IMR-90 (cell line): ENCODE data around the gene AFF2. TPM values are rescaled to one million over a fixed set of nuclear protein-coding genes. Genes with fewer than 3 reads are reported as not detected.

Source experiments
- ATAC-seq: fragments of 200-7000 bp; cut with Tn5 transposase; 2 replicates; pipeline ENCODE4 v1.9.1; 2020; ENCODE audit warnings: low read depth, mild to moderate bottlenecking, moderate library complexity
- BruUV-seq: library from RNA; stranded (reverse); fragments of 400-500 nt; replicated peaks from 2 replicates; lab custom pipeline; 2021; lab: Mats Ljungman, UMichigan
- CTCF ChIA-PET: fragments of 300-600 bp; formaldehyde crosslinking; extraction: SDS; loops from one replicate; lab custom pipeline; 2021; ENCODE audit warnings: antibody characterized with exemption; lab: Yijun Ruan, JAX
- POLR2A ChIA-PET: fragments of 300-600 bp; sonication (Branson Sonifier 250); formaldehyde crosslinking; loops from one replicate; lab custom pipeline; 2022; ENCODE audit warnings: antibody characterized with exemption; ENCODE audit not compliant: unreplicated experiment; lab: Charles Lee
- DNase-seq: peaks from one replicate; pipeline ENCODE4 v3.0.0; 2013
- H2AFZ ChIP-seq: replicated peaks from 2 replicates; pipeline ENCODE3; 2013; ENCODE audit warnings: low read length, mild to moderate bottlenecking; ENCODE audit not compliant: poor library complexity
- H2AK5ac ChIP-seq: 2 replicates; pipeline ENCODE4 v1.6.1; 2013; ENCODE audit warnings: low read depth, low read length, inconsistent platforms
- H2AK9ac ChIP-seq: replicated peaks from 2 replicates; pipeline ENCODE3; 2013; ENCODE audit warnings: mild to moderate bottlenecking, low read depth, low read length, moderate library complexity; ENCODE audit not compliant: poor library complexity
- H2BK120ac ChIP-seq: 2 replicates; pipeline ENCODE4 v1.6.1; 2013; ENCODE audit warnings: low read depth, low read length, inconsistent platforms
- H2BK15ac ChIP-seq: 3 replicates; pipeline ENCODE4 v1.6.1; 2013; ENCODE audit warnings: low read depth, low read length, inconsistent platforms
- H2BK20ac ChIP-seq: 2 replicates; pipeline ENCODE4 v1.6.1; 2013; ENCODE audit warnings: low read depth, mild to moderate bottlenecking, inconsistent platforms, low read length, moderate library complexity
- H2BK5ac ChIP-seq: 2 replicates; pipeline ENCODE4 v1.6.1; 2013; ENCODE audit warnings: mild to moderate bottlenecking, low read depth, low read length, inconsistent platforms; ENCODE audit not compliant: poor library complexity, severe bottlenecking
- H3K14ac ChIP-seq: replicated peaks from 2 replicates; pipeline ENCODE4 v1.6.1; 2013; ENCODE audit warnings: low read depth, low read length, inconsistent platforms
- H3K18ac ChIP-seq: 2 replicates; pipeline ENCODE4 v1.6.1; 2013; ENCODE audit warnings: low read depth, low read length, control low read depth
- H3K23ac ChIP-seq: 2 replicates; pipeline ENCODE4 v1.6.1; 2013; ENCODE audit warnings: low read depth, low read length, inconsistent platforms
- H3K27ac ChIP-seq: 2 replicates; pipeline ENCODE4 v1.5.1; 2013; ENCODE audit warnings: mild to moderate bottlenecking, control low read depth, low read length; ENCODE audit not compliant: insufficient read depth
- H3K27me3 ChIP-seq: 2 replicates; pipeline ENCODE4 v1.6.1; 2013; ENCODE audit warnings: low read length; ENCODE audit not compliant: control insufficient read depth, insufficient read depth
- H3K36me3 ChIP-seq: 2 replicates; pipeline ENCODE4 v1.6.1; 2013; ENCODE audit warnings: low read length, mixed read lengths; ENCODE audit not compliant: control insufficient read depth, insufficient read depth
- H3K4ac ChIP-seq: 2 replicates; pipeline ENCODE4 v1.6.1; 2013; ENCODE audit warnings: low read depth, low read length, inconsistent platforms
- H3K4me1 ChIP-seq: 2 replicates; pipeline ENCODE4 v1.6.1; 2013; ENCODE audit warnings: low read length, mixed read lengths; ENCODE audit not compliant: control insufficient read depth, insufficient read depth
- H3K4me2 ChIP-seq: 2 replicates; pipeline ENCODE4 v1.6.1; 2013; ENCODE audit warnings: low read depth, mild to moderate bottlenecking, control low read depth, low read length, moderate library complexity
- H3K4me3 ChIP-seq: 2 replicates; pipeline ENCODE4 v1.5.1; 2013; ENCODE audit warnings: low read depth, mild to moderate bottlenecking, control low read depth, low read length, moderate library complexity; ENCODE audit not compliant: insufficient read depth
- H3K56ac ChIP-seq: 2 replicates; pipeline ENCODE4 v1.6.1; 2013; ENCODE audit warnings: low read length, inconsistent platforms; ENCODE audit not compliant: insufficient read depth; ENCODE audit errors: extremely low read depth
- H3K79me1 ChIP-seq, 2 experiments: 2 replicates each; pipeline ENCODE4 v1.6.1; 2013; ENCODE audit warnings: low read length in 2 of 2, inconsistent platforms in 1 of 2, low read depth in 1 of 2
- H3K9ac ChIP-seq: 2 replicates; pipeline ENCODE4 v1.6.1; 2013; ENCODE audit warnings: low read depth, low read length, control low read depth
- H3K9me1 ChIP-seq: 2 replicates; pipeline ENCODE4 v1.6.1; 2013; ENCODE audit warnings: low read length, inconsistent platforms; ENCODE audit not compliant: insufficient read depth
- H3K9me3 ChIP-seq: 2 replicates; pipeline ENCODE4 v1.6.1; 2013; ENCODE audit warnings: low read length; ENCODE audit not compliant: control insufficient read depth, insufficient read depth
- H4K20me1 ChIP-seq: 2 replicates; pipeline ENCODE4 v1.6.1; 2013; ENCODE audit warnings: low read length, inconsistent platforms; ENCODE audit not compliant: insufficient read depth
- H4K5ac ChIP-seq: 2 replicates; pipeline ENCODE4 v1.6.1; 2013; ENCODE audit warnings: mild to moderate bottlenecking, low read depth, low read length, control low read depth
- H4K8ac ChIP-seq, 2 experiments: 2 replicates each; pipeline ENCODE4 v1.6.1; 2013; ENCODE audit warnings: low read depth in 2 of 2, low read length in 2 of 2, control low read depth in 1 of 2, inconsistent platforms in 1 of 2
- H4K91ac ChIP-seq: 2 replicates; pipeline ENCODE4 v1.6.1; 2013; ENCODE audit warnings: low read depth, low read length, inconsistent platforms; ENCODE audit not compliant: insufficient read depth
- BHLHE40 ChIP-seq: fragments of 150-350 bp; IDR thresholded peaks from 2 replicates; pipeline ENCODE4 v1.6.1; 2016; ENCODE audit warnings: mild to moderate bottlenecking, low read depth, low read length
- CEBPB ChIP-seq: IDR thresholded peaks from 2 replicates; pipeline ENCODE4 v1.6.1; 2012; ENCODE audit warnings: low read depth, low read length, improper control_type of control experiment
- CHD1 ChIP-seq: IDR thresholded peaks from 2 replicates; pipeline ENCODE4 v1.6.1; 2012; ENCODE audit warnings: low read depth, low read length, improper control_type of control experiment
- MAFK ChIP-seq: IDR thresholded peaks from 2 replicates; pipeline ENCODE4 v1.6.1; 2012; ENCODE audit warnings: low read depth, low read length, improper control_type of control experiment
- RCOR1 ChIP-seq: IDR thresholded peaks from 2 replicates; pipeline ENCODE4 v1.6.1; 2012; ENCODE audit warnings: mild to moderate bottlenecking, low read length, improper control_type of control experiment; ENCODE audit not compliant: insufficient replicate concordance
- SMC3 ChIP-seq: fragments of 150-350 bp; IDR thresholded peaks from 2 replicates; pipeline ENCODE4 v1.6.1; 2016; ENCODE audit warnings: low read depth, mild to moderate bottlenecking, antibody characterized with exemption, low read length, moderate library complexity
- WGBS, 2 experiments: methylation state at CpG; one replicate each; pipeline versions ENCODE4 v1.1.5 to v1.1.7; 2013; ENCODE audit warnings: missing lambda C conversion rate in 2 of 2; ENCODE audit not compliant: insufficient read length in 1 of 2; ENCODE audit errors: extremely low coverage in 2 of 2; 5-methylcytosine and 5-hydroxymethylcytosine counted together
- dilution Hi-C: fragments of 300-500 bp; cut with HindIII; formaldehyde crosslinking; loops from one replicate; pipeline ENCODE4 v1.14.3; 2018; ENCODE audit warnings: low sequenced_read_pairs; ENCODE audit not compliant: unreplicated experiment
- in situ Hi-C: fragments of 300-500 bp; cut with MboI; formaldehyde crosslinking; loops from 3 replicates; pipeline ENCODE4 v1.14.3; 2019; ENCODE audit warnings: low sequenced_read_pairs, inconsistent platforms, mixed read lengths
- intact Hi-C: fragments of 100-400 bp; cut with micrococcal nuclease; formaldehyde crosslinking; loops from 2 replicates; pipeline ENCODE4 v1.10.0; 2022
- polyA plus RNA-seq, 3 experiments: library from polyadenylated mRNA; depleted of rRNA; stranded (reverse); fragments of >200 nt; gene quantifications; 2 replicates each; pipeline ENCODE4 v1.2.3, GENCODE V29; 2012; ENCODE audit warnings: low replicate concordance in 1 of 3
- total RNA-seq: library from RNA; depleted of rRNA; stranded (reverse); fragments of >200 nt; gene quantifications from 2 replicates; pipeline ENCODE4 v1.2.3, GENCODE V29; 2012
- TF ChIP-seq, protein P1 (sequence below): conservative IDR thresholded peaks from 2 replicates; pipeline ENCODE4 v1.5.1; 2012; ENCODE audit warnings: mild to moderate bottlenecking, low read depth, low read length, improper control_type of control experiment

The AFF2 gene
- total and polyA plus RNA-seq, 2 of the 4 experiments (the other 2 are of a cell fraction): 0.15 to 0.72 TPM

DNA sequence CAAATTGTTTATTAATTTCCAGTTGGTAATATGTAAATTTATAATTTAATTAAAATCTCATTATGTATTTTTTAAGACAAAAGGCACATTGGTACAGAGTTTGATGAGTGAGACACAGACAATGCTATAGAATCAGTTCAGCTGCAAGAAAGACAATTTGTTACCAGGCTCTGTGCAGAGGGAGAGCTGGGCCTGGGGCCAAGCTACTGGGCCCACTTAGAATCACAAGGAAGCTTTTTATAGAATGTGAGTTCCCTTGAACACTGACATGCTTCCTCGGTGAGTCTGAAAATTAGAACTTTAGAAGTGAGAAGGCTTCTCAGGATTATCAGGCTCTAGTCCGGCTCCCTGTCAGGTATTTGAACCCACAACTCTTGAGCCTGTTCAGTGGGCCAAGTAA, 129.0 kb downstream of the AFF2 start:
- no TSS peak for BruUV-seq
- Histone ChIP-seq H2BK15ac (no peak overlapping the region), H3K79me1 (no peaks in the 10 kb centered on the region), H2AFZ (no peak overlapping the region), H3K23ac (no peak overlapping the region), H3K9ac (no peak overlapping the region), H4K8ac (no peak overlapping the region), H3K18ac (no peak overlapping the region), H4K5ac (no peak overlapping the region), H3K4me1 (no peaks in the 10 kb centered on the region), H4K20me1 (no peaks in the 10 kb centered on the region), H3K4me2 (no peak overlapping the region), H2AK5ac (no peak overlapping the region), H3K9me3 (no peaks in the 10 kb centered on the region), H3K36me3 (no peaks in the 10 kb centered on the region), H2BK5ac (no peak overlapping the region), H3K4ac (no peak overlapping the region), H2AK9ac (no peak overlapping the region), H3K56ac (no peak overlapping the region), H2BK120ac (no peak overlapping the region), H3K14ac (no peak overlapping the region), H3K4me3 (no peak overlapping the region), H3K27ac (no peak overlapping the region), H4K91ac (no peak overlapping the region), H2BK20ac (no peak overlapping the region), H3K27me3 (no peaks in the 10 kb centered on the region), H3K9me1 (no peaks in the 10 kb centered on the region)
- WGBS, 2 experiments: no CpG with 5 or more reads among the region's 2 CpGs
- in situ Hi-C loops (no loop called here), dilution Hi-C loops (no loop called here), intact Hi-C loops (no loop called here)
- ATAC-seq (no peak), DNase-seq (no peak)
- CTCF ChIA-PET: no interaction called here
- POLR2A ChIA-PET: no interaction called here
- TF ChIP-seq BHLHE40: no peak
- TF ChIP-seq CEBPB: no peak
- TF ChIP-seq RCOR1: no peak
- no peak for TF ChIP-seq MAFK
- TF ChIP-seq, protein P1, sequence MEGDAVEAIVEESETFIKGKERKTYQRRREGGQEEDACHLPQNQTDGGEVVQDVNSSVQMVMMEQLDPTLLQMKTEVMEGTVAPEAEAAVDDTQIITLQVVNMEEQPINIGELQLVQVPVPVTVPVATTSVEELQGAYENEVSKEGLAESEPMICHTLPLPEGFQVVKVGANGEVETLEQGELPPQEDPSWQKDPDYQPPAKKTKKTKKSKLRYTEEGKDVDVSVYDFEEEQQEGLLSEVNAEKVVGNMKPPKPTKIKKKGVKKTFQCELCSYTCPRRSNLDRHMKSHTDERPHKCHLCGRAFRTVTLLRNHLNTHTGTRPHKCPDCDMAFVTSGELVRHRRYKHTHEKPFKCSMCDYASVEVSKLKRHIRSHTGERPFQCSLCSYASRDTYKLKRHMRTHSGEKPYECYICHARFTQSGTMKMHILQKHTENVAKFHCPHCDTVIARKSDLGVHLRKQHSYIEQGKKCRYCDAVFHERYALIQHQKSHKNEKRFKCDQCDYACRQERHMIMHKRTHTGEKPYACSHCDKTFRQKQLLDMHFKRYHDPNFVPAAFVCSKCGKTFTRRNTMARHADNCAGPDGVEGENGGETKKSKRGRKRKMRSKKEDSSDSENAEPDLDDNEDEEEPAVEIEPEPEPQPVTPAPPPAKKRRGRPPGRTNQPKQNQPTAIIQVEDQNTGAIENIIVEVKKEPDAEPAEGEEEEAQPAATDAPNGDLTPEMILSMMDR: no peak
- TF ChIP-seq CHD1: no peak
- TF ChIP-seq SMC3: no peak
